IPS-18c (cell line): ENCODE data around the gene RIBC2.
"Not testable (repeated sequence)": the region's sequence is repeated elsewhere in the genome, so short reads cannot be mapped to it uniquely, and the experiment has no call there.

Experiments
- H3K4me3 ChIP-seq: 2 replicates; pipeline ENCODE4 v1.7.0; 2013; ENCODE audit warnings: low read depth, mild to moderate bottlenecking, low read length, moderate library complexity; ENCODE audit not compliant: insufficient read depth
- H3K9me3 ChIP-seq: one replicate; pipeline ENCODE4 v1.6.1; 2013; ENCODE audit warnings: mild to moderate bottlenecking, low read length, moderate library complexity; ENCODE audit not compliant: control insufficient read depth, insufficient read depth

The RIBC2 gene

GRCh38 chr22:45413368-45414211, at the start of gene RIBC2, which contains the start of gene SMC1B:
RIBC2 (plus strand) TSS chr22:45413693; CDS start chr22:45413887, 194 bp downstream.
SMC1B (minus strand) TSS chr22:45413599; CDS start chr22:45413567, 32 bp downstream.
- Histone ChIP-seq H3K9me3 (peaks cover 7% of the 10 kb centered on the region), H3K4me3 (peak within 1 kb of the TSS; percentile 63)

- H3K9me3 ChIP-seq: no peaks in the 10 kb centered on the region
- no peak overlapping the region for H3K4me3 ChIP-seq
Observed at GRCh38 chr22:45366713-45367112, 46.8 kb upstream of the RIBC2 start.

- H3K9me3 ChIP-seq, H3K4me3 ChIP-seq: not testable (repeated sequence)
Observed at GRCh38 chr22:45373592-45373991, 39.9 kb upstream of the RIBC2 start.

GRCh38 chr22:45376009-45376408, 37.5 kb upstream of the RIBC2 start:
- no peak overlapping the region for H3K4me3 ChIP-seq
- H3K9me3 ChIP-seq: no peaks in the 10 kb centered on the region

GRCh38 chr22:45376703-45377102, 36.8 kb upstream of the RIBC2 start:
- no peaks in the 10 kb centered on the region for H3K9me3 ChIP-seq
- no peak overlapping the region for H3K4me3 ChIP-seq

- H3K4me3 ChIP-seq: no peak overlapping the region
- no peaks in the 10 kb centered on the region for H3K9me3 ChIP-seq
Observed at GRCh38 chr22:45381348-45381747, 32.1 kb upstream of the RIBC2 start.

- H3K4me3 ChIP-seq: no peak overlapping the region
- no peaks in the 10 kb centered on the region for H3K9me3 ChIP-seq
Observed at GRCh38 chr22:45389546-45389945, 23.9 kb upstream of the RIBC2 start.

- H3K4me3 ChIP-seq: no peak overlapping the region
Observed at GRCh38 chr22:45397806-45398205, 15.7 kb upstream of the RIBC2 start.

GRCh38 chr22:45398214-45398613, 15.3 kb upstream of the RIBC2 start:
- no peak overlapping the region for H3K4me3 ChIP-seq
- no peaks in the 10 kb centered on the region for H3K9me3 ChIP-seq

More at GRCh38 chr22:45397806-45398205, 15.7 kb upstream of the RIBC2 start:
- no peaks in the 10 kb centered on the region for H3K9me3 ChIP-seq

- no peak overlapping the region for H3K4me3 ChIP-seq
- no peaks in the 10 kb centered on the region for H3K9me3 ChIP-seq
Observed at GRCh38 chr22:45399712-45400445, 13.6 kb upstream of the RIBC2 start.

- no peak overlapping the region for H3K4me3 ChIP-seq
Observed at GRCh38 chr22:45402466-45402985, 11.0 kb upstream of the RIBC2 start.

GRCh38 chr22:45407793-45408192, 5.7 kb upstream of the RIBC2 start:
- Histone ChIP-seq H3K4me3 (no peak overlapping the region), H3K9me3 (peaks cover 2% of the 10 kb centered on the region)

More at GRCh38 chr22:45402466-45402985, 11.0 kb upstream of the RIBC2 start:
- no peaks in the 10 kb centered on the region for H3K9me3 ChIP-seq

- H3K9me3 ChIP-seq: peaks cover 7% of the 10 kb centered on the region
- no peak overlapping the region for H3K4me3 ChIP-seq
Observed at GRCh38 chr22:45413013-45413367, 503 bp upstream of the RIBC2 start.

GRCh38 chr22:45418056-45418769, 4.7 kb downstream of the RIBC2 start:
- H3K9me3 ChIP-seq: peaks cover under 1% of the 10 kb centered on the region
- no peak overlapping the region for H3K4me3 ChIP-seq

- Histone ChIP-seq H3K4me3 (no peak overlapping the region), H3K9me3 (no peaks in the 10 kb centered on the region)
Observed at GRCh38 chr22:45418770-45419138, 5.3 kb downstream of the RIBC2 start.

GRCh38 chr22:45420011-45420410, 6.5 kb downstream of the RIBC2 start:
- H3K9me3 ChIP-seq: no peaks in the 10 kb centered on the region
- H3K4me3 ChIP-seq: no peak overlapping the region

- Histone ChIP-seq H3K9me3 (no peaks in the 10 kb centered on the region), H3K4me3 (no peak overlapping the region)
Observed at GRCh38 chr22:45420539-45420938, 7.0 kb downstream of the RIBC2 start.
